ENCODE results near the gene DTD2. TPM values are rescaled to one million over a fixed set of nuclear protein-coding genes. Genes with fewer than 3 reads are reported as not detected.

Gene DTD2
- polyA plus RNA-seq (2011; rRNA removed), result 16.4 and 20.3 TPM in 2 replicates
- polyA minus RNA-seq (2011; rRNA and poly(A)+ RNA removed), result 7.3 and 8.4 TPM in 2 replicates

DNA sequence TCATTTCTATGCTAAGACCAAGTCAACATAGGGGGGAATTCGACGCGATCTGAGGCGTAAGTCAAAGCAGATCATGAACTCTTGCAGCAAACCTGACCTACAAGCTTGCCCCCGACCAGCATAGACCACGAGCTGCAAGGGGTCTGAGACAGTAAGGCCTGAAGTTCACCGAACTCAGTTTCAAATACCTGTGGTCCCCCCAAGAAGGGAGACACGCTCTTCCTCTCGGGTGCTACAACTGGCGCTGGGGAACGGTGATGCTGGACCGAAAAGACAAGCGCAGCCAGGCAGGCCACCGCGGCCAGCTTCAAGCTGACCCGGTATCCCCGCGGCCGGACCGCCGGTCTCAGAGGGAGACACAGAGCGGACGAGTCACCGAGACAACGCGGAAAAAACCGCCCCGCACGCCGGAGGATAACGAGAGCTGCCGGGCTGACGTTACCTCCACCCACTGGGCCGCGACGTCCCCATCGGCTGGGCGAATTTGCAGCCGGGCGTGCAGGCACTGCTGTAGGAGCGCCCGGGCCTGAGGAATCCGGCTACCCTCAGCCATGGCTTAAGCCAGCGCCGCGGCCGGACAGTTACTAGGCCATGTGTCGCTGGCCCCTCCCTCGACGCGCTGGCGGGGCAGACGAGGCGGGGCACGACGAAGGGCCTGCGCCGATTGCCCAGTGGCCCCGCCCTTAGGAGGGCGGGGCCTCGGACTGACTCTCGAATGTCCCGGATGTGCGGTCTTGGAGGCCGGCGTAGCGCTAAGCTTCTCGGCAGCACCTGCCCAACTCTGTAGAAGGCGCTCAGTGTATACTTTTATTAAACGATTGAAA, at the start of gene DTD2:
DTD2 (minus strand) TSS at position 666 of the 824 bp plus-strand sequence; CDS start at position 553, 113 bp downstream.
- TF ChIP-seq, protein P1, sequence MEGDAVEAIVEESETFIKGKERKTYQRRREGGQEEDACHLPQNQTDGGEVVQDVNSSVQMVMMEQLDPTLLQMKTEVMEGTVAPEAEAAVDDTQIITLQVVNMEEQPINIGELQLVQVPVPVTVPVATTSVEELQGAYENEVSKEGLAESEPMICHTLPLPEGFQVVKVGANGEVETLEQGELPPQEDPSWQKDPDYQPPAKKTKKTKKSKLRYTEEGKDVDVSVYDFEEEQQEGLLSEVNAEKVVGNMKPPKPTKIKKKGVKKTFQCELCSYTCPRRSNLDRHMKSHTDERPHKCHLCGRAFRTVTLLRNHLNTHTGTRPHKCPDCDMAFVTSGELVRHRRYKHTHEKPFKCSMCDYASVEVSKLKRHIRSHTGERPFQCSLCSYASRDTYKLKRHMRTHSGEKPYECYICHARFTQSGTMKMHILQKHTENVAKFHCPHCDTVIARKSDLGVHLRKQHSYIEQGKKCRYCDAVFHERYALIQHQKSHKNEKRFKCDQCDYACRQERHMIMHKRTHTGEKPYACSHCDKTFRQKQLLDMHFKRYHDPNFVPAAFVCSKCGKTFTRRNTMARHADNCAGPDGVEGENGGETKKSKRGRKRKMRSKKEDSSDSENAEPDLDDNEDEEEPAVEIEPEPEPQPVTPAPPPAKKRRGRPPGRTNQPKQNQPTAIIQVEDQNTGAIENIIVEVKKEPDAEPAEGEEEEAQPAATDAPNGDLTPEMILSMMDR (IDR thresholded peaks at IDR 0.05; ENCODE audit: insufficient read depth, low read depth, low read length), result no peak
- POLR2A ChIA-PET, result interaction anchor here (0.5 to 1.0 kb wide), 4 partner anchors 9 to 778 kb away, joined by 3 to 4 read pairs (median 3); no protein-coding TSS in a partner anchor
- peak; percentile 66 for DNase-seq (ENCODE audit: low read depth)
- Histone ChIP-seq H3K27me3 (ENCODE audit: control insufficient read depth, insufficient read depth, low read length) (no peaks in the 10 kb centered on the region), H3K36me3 (ENCODE audit: control insufficient read depth, insufficient read depth, low read length) (no peaks in the 10 kb centered on the region; the same call in 1 of the 2 replicates), H3K4me3 (ENCODE audit: low read depth, low read length) (peak within 1 kb of the TSS; percentile 66)
- CTCF ChIA-PET, result interaction anchor here (1.1 to 1.2 kb wide), 4 partner anchors 9 to 1068 kb away, joined by 3 to 5 read pairs (median 3); partner anchors contain the start of gene HECTD1

- H3K36me3 ChIP-seq (ENCODE audit: control insufficient read depth, insufficient read depth, low read length), result no peaks in the 10 kb centered on the region
- no peak overlapping the region for H3K4me3 ChIP-seq (ENCODE audit: low read depth, low read length)
- POLR2A ChIA-PET, result interaction anchor here (1.1 kb wide), 1 partner anchor 571 kb away, joined by 3 read pairs; the partner anchor contains the start of gene ARHGAP5
- CTCF ChIA-PET, result interaction anchor here (0.6 to 2.4 kb wide), 7 partner anchors 9 to 966 kb away, joined by 3 to 8 read pairs (median 3); no protein-coding TSS in a partner anchor
- DNase-seq (ENCODE audit: low read depth), result peak; percentile 38
- TF ChIP-seq, protein P1 (IDR thresholded peaks at IDR 0.05; ENCODE audit: insufficient read depth, low read depth, low read length), result no peak
- no peaks in the 10 kb centered on the region; the same call in 1 of the 2 replicates for H3K27me3 ChIP-seq (ENCODE audit: control insufficient read depth, insufficient read depth, low read length)
Observed at GRCh38 chr14:31505411-31505810, 48.1 kb upstream of the DTD2 start.

DNA sequence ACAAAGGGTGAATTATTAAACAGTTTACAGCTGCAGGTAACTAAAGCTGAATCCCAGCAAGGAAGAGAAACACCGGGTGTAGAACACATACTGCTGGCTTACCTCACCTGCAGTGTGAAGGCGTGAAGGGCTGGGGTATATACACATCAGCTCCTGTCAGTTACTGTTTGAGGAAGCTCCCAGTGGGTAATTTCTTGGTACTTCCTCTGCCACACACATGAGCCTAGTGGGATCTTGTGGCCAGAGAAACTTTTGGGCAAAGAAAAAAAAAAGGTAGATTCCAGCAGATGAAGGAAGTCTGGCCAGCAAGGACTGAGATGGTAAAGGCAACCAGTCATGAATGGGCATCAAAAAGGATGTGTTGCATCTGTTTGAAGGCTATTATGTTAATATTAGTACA, 44.6 kb upstream of the DTD2 start:
- Histone ChIP-seq H3K27me3 (ENCODE audit: control insufficient read depth, insufficient read depth, low read length) (no peaks in the 10 kb centered on the region), H3K4me3 (ENCODE audit: low read depth, low read length) (no peak overlapping the region), H3K36me3 (ENCODE audit: control insufficient read depth, insufficient read depth, low read length) (no peaks in the 10 kb centered on the region)
- TF ChIP-seq, protein P1 (IDR thresholded peaks at IDR 0.05; ENCODE audit: insufficient read depth, low read depth, low read length), result no peak
- ChIA-PET POLR2A (no interaction called here), CTCF (interaction anchor here (0.9 kb wide), 1 partner anchor 8 kb away, joined by 5 read pairs; no protein-coding TSS in a partner anchor)
- no peak for DNase-seq (ENCODE audit: low read depth)

DNA sequence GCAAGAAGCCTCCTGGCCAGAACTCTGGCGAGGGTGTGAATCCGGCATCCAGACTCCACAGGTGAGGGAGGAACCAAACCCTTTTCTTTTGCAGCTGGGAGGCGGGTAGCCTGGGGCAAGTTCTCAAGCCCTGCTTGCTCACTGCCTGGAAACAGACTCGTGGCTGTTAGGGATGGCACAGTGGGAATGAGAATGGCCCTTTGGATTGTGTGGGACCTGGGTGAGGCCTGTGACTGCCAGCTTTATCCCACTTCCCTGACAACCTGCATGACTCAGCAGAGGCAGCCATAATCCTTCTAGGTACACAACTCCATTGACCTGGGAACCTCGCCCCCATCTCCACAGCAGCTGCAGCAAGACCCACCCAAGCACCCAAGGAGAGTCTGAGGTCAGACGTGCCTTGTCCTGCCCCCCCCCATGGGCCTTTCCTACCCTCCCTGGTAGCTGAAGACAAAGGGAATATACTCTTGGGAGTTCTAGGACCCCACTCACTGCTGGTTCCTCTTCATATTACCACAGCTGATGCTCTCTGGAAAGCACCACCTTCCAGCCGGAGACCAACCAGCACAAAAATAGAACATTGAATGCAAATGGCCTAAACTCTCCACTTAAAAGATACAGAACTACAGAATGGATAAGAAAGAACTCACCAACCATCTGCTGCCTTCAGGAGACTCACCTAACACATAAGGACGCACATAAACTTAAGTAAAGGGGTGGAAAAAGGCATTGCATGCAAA, 35.6 kb upstream of the DTD2 start:
- POLR2A ChIA-PET, result no interaction called here
- DNase-seq (ENCODE audit: low read depth), result no peak
- Histone ChIP-seq H3K4me3 (ENCODE audit: low read depth, low read length) (no peak overlapping the region), H3K36me3 (ENCODE audit: control insufficient read depth, insufficient read depth, low read length) (no peaks in the 10 kb centered on the region), H3K27me3 (ENCODE audit: control insufficient read depth, insufficient read depth, low read length) (no peaks in the 10 kb centered on the region)
- TF ChIP-seq, protein P1 (IDR thresholded peaks at IDR 0.05; ENCODE audit: insufficient read depth, low read depth, low read length), result no peak
- CTCF ChIA-PET, result interaction anchor here (1.2 to 1.3 kb wide), 2 partner anchors 12 to 18 kb away, joined by 3 read pairs; no protein-coding TSS in a partner anchor

Data from BJ (cell line).